GM12875 (cell line): ENCODE data around the gene NDUFS7.
A peak's percentile ranks its signal among the peaks of the same experiment; 100 is the strongest.

Experiments used
- H3K4me3 ChIP-seq: one replicate; pipeline ENCODE4 v1.5.1; 2011; ENCODE audit warnings: low read depth, low read length, control low read depth
- TF ChIP-seq, protein P1 (sequence below): IDR thresholded peaks from 2 replicates; pipeline ENCODE4 v1.5.1; 2011; ENCODE audit warnings: low read depth, mild to moderate bottlenecking, control low read depth, inconsistent platforms, low read length, moderate library complexity, borderline replicate concordance; ENCODE audit not compliant: insufficient read depth

The NDUFS7 gene

DNA sequence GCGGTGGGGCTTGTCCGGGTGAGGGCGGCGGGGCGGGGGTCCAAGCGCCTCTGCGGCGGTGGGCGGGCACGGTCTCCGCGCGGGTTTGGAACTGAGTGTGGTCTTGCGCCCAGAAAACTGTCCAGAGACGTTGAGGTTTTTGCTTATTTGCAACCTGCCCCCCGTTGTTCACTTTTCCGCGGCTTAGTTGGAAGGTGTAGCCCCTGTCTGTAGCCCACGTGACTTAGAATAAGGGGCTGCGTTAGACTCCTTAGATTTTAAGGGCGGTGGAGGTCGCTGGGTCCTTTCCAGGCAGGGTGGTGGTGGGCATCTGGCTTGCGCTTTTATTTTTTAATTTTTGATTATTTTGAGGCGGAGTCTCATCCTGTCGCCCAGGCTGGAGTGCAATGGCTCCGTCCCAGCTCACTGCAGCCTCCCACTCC, 55.2 kb downstream of the NDUFS7 start:
- peak overlapping the region; percentile 77 for H3K4me3 ChIP-seq
- TF ChIP-seq, protein P1, sequence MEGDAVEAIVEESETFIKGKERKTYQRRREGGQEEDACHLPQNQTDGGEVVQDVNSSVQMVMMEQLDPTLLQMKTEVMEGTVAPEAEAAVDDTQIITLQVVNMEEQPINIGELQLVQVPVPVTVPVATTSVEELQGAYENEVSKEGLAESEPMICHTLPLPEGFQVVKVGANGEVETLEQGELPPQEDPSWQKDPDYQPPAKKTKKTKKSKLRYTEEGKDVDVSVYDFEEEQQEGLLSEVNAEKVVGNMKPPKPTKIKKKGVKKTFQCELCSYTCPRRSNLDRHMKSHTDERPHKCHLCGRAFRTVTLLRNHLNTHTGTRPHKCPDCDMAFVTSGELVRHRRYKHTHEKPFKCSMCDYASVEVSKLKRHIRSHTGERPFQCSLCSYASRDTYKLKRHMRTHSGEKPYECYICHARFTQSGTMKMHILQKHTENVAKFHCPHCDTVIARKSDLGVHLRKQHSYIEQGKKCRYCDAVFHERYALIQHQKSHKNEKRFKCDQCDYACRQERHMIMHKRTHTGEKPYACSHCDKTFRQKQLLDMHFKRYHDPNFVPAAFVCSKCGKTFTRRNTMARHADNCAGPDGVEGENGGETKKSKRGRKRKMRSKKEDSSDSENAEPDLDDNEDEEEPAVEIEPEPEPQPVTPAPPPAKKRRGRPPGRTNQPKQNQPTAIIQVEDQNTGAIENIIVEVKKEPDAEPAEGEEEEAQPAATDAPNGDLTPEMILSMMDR: no peak

DNA sequence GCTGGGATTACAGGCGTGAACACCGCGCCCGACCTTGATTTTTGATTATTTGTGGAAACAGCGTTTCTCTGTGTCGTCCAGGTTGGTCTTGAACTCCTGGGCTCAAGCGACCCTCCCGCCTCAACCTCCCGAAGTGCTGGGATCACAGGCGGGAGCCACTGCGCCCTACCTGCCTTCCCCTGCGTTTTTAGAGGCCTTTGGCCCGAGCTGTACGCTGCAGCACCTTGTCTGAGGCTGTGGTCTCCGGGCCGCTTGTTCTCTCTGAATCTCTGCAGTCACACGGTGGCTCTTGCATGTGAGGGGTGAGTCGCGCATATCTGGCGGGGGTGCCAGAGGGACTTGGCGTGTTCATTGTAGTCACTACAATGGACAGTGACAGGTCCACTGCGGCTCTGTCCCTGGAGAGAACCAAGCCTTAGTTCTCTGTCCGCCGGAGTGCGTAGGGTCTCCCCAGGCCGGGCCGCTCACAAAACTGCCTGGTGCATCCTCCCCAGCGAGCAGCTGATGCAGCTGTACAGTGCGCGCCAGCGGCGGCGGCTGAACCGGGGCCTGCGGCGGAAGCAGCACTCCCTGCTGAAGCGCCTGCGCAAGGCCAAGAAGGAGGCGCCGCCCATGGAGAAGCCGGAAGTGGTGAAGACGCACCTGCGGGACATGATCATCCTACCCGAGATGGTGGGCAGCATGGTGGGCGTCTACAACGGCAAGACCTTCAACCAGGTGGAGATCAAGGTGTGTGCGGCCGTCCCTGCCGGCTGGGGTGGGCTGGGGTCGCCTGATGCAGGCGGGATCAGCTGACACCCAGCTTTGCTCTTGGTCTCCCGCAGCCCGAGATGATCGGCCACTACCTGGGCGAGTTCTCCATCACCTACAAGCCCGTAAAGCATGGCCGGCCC, 56.1 kb downstream of the NDUFS7 start:
- peak overlapping the region; percentile 77 for H3K4me3 ChIP-seq

DNA sequence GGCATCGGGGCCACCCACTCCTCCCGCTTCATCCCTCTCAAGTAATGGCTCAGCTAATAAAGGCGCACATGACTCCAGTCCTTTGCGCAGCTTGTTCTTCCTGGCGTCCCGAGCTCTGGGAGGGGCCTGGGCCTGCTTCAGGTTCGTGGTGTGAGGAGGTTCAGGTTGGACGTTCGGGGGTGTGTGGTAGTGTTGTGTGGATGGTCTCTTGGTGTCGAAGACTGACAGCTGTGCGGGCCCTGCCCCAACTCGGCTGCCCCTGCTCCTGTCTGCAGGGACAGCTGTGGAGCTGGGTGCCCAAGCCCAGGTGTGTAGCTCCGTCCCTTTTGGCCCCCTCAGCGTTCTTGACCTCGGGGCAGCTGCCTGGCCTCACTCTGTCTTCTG, 56.7 kb downstream of the NDUFS7 start:
- H3K4me3 ChIP-seq: no peak overlapping the region
- TF ChIP-seq, protein P1: no peak

DNA sequence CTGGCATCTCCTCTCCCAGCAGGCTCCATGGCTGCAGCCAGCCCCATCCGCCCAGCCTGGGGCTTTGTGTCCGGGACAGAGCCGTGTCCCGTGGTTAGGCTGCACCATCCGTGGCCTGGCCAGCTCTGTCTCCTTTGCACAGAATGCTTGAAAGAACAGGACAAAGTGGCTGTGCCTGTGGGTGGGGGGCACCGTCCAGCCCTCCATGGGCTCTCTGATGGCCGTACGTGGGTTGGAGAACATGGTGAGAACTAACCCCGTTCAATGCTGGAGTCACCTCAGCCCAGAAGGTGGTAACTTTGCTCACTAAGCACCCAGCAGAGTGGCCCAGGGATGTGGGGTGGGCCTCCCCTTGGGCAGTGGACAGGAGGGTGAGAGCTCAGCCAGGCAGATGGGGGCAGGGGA, 57.3 kb downstream of the NDUFS7 start:
- H3K4me3 ChIP-seq: no peak overlapping the region
- TF ChIP-seq, protein P1: no peak

DNA sequence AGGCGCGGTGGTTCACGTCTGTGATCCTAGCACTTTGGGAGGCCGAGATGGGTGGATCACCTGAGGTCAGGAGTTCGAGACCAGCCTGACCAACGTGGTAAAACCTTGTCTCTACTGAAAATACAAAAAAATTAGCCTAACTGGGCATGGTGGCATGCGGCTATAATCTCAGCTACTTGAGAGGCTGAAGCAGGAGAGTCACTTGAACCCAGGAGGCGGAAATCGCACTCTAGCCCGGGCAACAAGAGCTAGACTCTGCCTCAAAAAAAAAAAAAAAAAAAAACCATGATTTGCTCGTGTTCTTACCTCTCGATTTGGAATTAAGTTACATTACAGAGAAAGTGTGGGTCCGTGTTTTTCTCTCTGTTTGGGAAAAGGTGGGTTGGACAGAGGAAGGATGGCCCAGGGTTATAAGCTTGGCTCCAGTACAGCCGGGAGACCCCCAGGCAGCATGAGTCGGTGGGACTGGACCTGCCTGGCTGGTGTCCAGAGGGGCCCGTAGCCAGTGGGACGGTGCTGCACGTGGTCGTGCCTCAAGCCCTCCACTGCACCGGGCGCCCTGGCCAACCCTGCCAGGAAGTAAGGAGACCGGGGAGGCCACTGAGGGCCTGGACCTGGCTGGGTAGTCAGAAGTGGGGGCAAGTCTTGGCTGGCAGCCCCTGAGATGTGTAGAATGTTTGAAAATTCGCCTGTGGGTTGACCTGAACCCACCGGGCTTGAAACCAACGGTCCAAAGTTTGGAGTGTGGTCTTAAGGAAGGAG, 58.2 kb downstream of the NDUFS7 start:
- H3K4me3 ChIP-seq: no peak overlapping the region
- TF ChIP-seq, protein P1: no peak
